Thyroid gland (tissue), 4 donors: Measurements from ENCODE around the gene MAL.

ENCODE experiments used
- CTCF ChIP-seq, 6 experiments: fragments of 200-600 bp in 3 of 6; fragments of 450-650 bp in 3 of 6; sonication (generic) in 3 of 6; IDR thresholded peaks; one replicate each; pipeline ENCODE4 v1.5.1; 2016 to 2019; ENCODE audit warnings: antibody characterized with exemption in 6 of 6, mild to moderate bottlenecking in 2 of 6, inconsistent platforms in 1 of 6, moderate library complexity in 1 of 6
- POLR2A ChIP-seq, 2 donors: fragments of 450-650 bp; IDR thresholded peaks; one replicate each; pipeline ENCODE4 v1.6.1; 2017; ENCODE audit warnings: antibody characterized with exemption in 2 of 2, mild to moderate bottlenecking in 2 of 2, moderate library complexity in 1 of 2

- TF ChIP-seq CTCF (IDR thresholded peaks at IDR 0.05): no peak
- TF ChIP-seq POLR2A (IDR thresholded peaks at IDR 0.05): no peak
These were observed 29.0 kb upstream of the MAL start for GRCh38 chr2:94996305-94997100.
